Heart left ventricle (tissue), 16 donors: ENCODE data around the gene IFIT2. TPM values are rescaled to one million over a fixed set of nuclear protein-coding genes. Genes with fewer than 3 reads are reported as not detected.
A peak's percentile ranks its signal among the peaks of the same experiment; 100 is the strongest.

ENCODE experiments used
- ATAC-seq, 4 donors: fragments of 200-7000 bp; cut with Tn5 transposase; one replicate each; pipeline ENCODE4 v1.9.1; 2020 to 2022; ENCODE audit warnings: moderate library complexity in 4 of 4, mild to moderate bottlenecking in 3 of 4, moderate number of reproducible peaks in 1 of 4
- DNase-seq, 5 donors: peaks; one replicate each; pipeline ENCODE4 v3.0.0-alpha.2; 2020
- H3K27ac ChIP-seq, 12 donors: fragments of 200-600 bp; sonication (generic) in 4 of 12; one replicate each; pipeline versions ENCODE4 v1.5.0 to v1.8.0; 2016 to 2022; ENCODE audit warnings: mild to moderate bottlenecking in 2 of 12
- H3K27me3 ChIP-seq, 9 donors: fragments of 200-600 bp; sonication (generic) in 2 of 9; one replicate each; pipeline versions ENCODE4 v1.5.1 to v1.8.0; 2016 to 2022; ENCODE audit warnings: mild to moderate bottlenecking in 3 of 9
- H3K36me3 ChIP-seq, 9 donors: fragments of 200-600 bp; sonication (generic) in 2 of 9; one replicate each; pipeline versions ENCODE4 v1.5.0 to v1.8.0; 2018 to 2022; ENCODE audit warnings: mild to moderate bottlenecking in 2 of 9
- H3K4me1 ChIP-seq, 12 donors: fragments of 200-600 bp; sonication (generic) in 4 of 12; one replicate each; pipeline versions ENCODE4 v1.5.0 to v1.8.0; 2016 to 2022; ENCODE audit warnings: mild to moderate bottlenecking in 3 of 12
- H3K4me3 ChIP-seq, 12 donors: fragments of 200-600 bp; sonication (generic) in 4 of 12; one replicate each; pipeline versions ENCODE4 v1.5.0 to v1.8.0; 2017 to 2022; ENCODE audit warnings: mild to moderate bottlenecking in 9 of 12, moderate library complexity in 4 of 12
- H3K9me3 ChIP-seq, 12 donors: fragments of 200-600 bp; sonication (generic) in 4 of 12; one replicate each; pipeline versions ENCODE4 v1.5.0 to v1.8.0; 2016 to 2022; ENCODE audit warnings: mild to moderate bottlenecking in 1 of 12
- POLR2A ChIP-seq, 2 donors: fragments of 450-650 bp; IDR thresholded peaks; one replicate each; pipeline ENCODE4 v1.6.1; 2017; ENCODE audit warnings: antibody characterized with exemption in 2 of 2, mild to moderate bottlenecking in 2 of 2, moderate library complexity in 2 of 2
- WGBS, 4 donors: extraction: QIAGEN DNeasy Blood & Tissue Kit in 2 of 4; methylation state at CpG; one replicate each; pipeline versions ENCODE4 v1.1.5 to v1.1.7; 2013 to 2018; 5-methylcytosine and 5-hydroxymethylcytosine counted together
- intact Hi-C, 10 donors: fragments of 100-400 bp; cut with DNase I; formaldehyde crosslinking; loops; one replicate each; pipeline versions ENCODE4 v1.11.1 to v1.14.2; 2022
- polyA plus RNA-seq, 2 donors: library from polyadenylated mRNA; stranded (reverse); fragments of 200-250 nt; gene quantifications; one replicate each; pipeline ENCODE4 v1.2.3, GENCODE V29; 2013
- total RNA-seq, 9 donors: library from RNA; depleted of rRNA in 2 of 9; stranded (reverse); fragments of >200 nt in 2 of 9; fragmentation: NEBNext Ultra II Directional in 3 of 9; extraction: Animal tissue kit (Norgen Biotek cat#: 25700) in 3 of 9; gene quantifications; one replicate each; pipeline versions ENCODE4 v1.1.0 to v1.2.4, GENCODE V29; 2016 to 2023
- TF ChIP-seq, protein P1 (sequence below), 12 donors: fragments of 200-600 bp; sonication (generic) in 4 of 12; IDR thresholded peaks; one replicate each; pipeline versions ENCODE4 v1.5.0 to v1.8.0; 2018 to 2022; ENCODE audit warnings: antibody characterized with exemption in 12 of 12, mild to moderate bottlenecking in 5 of 12
- donor health status: ischemic (EF 13 %, LVEDD 7.1; RV severe dilation, severe dysfunction).
- donor health status: healthy with polysubstance abuse.
- donor health status: DM: no; HTN: yes; CAD: no.
- donor health status: DM: no; HTN: no; CAD: no.
- donor health status: ischemic (EF 25% LVEDD 6.9; RV normal size, moderate dysfunction).
- donor health status: ischemic (EF 25% LVEDD 5.7; RV mildly dilated, moderate dysfunction).
- donor health status: healthy.
- donor health status: DM: yes; HTN: yes; CAD: no.
- donor health status: ischemic (EF 35%, LVEDD 5.7; RV mildly dilated, moderate dysfunction).
- donor health status: nonischemic (EF 11% LVEDD 7.7; RV severe dilation, severe dysfunction).
- donor health status: DM: yes; HTN: yes; CAD: no.
- donor health status: PGD.
- donor health status: ischemic (EF 29% LVEDD 5.4; RV normal size, mild dysfunction).
- donor health status: nonischemic (EF 23%, LVEDD 6.1; RV moderate dilation, normal function).

IFIT2 gene
- total and polyA plus RNA-seq, 11 donors: 2.1 to 30.2 (median 3.6) TPM

DNA sequence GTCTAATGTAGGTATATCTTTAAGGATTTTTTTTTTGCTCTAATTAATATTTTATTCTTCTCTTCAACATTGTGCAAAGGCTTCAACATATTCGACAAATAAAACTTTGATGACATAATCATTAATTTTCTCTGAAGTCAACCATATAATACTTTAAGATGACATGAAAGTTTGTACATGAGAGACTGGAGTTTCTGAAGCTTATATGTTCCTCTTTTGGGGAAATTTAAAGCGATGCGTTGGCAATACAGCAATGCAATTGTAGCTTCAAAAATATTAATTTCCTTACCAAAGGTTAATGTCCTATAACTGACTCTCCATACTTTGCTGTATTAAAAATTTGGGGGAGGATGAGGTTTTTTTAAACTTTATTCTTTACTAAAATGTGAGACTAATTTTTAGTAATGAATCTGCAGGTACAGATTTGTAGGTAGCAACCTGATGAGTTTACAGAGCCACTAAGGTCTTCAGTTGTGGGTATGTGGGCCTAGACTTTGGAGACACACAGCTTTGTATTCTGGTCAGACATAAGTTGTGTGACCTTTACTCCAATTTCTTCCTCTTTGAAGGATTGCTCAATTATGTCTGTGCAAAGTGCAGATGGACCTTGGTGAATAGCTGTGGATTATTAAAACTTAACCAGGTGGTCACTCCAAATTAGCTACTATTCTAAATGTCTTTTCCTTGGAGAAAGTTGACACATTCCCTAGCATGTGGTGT is 32.3 kb upstream of the IFIT2 start:
- H3K4me1 ChIP-seq: peaks cover 0 to 20% (median 9%) of the 10 kb centered on the region in 12 donors
- TF ChIP-seq POLR2A (IDR thresholded peaks at IDR 0.05): no peak
- TF ChIP-seq, protein P1, sequence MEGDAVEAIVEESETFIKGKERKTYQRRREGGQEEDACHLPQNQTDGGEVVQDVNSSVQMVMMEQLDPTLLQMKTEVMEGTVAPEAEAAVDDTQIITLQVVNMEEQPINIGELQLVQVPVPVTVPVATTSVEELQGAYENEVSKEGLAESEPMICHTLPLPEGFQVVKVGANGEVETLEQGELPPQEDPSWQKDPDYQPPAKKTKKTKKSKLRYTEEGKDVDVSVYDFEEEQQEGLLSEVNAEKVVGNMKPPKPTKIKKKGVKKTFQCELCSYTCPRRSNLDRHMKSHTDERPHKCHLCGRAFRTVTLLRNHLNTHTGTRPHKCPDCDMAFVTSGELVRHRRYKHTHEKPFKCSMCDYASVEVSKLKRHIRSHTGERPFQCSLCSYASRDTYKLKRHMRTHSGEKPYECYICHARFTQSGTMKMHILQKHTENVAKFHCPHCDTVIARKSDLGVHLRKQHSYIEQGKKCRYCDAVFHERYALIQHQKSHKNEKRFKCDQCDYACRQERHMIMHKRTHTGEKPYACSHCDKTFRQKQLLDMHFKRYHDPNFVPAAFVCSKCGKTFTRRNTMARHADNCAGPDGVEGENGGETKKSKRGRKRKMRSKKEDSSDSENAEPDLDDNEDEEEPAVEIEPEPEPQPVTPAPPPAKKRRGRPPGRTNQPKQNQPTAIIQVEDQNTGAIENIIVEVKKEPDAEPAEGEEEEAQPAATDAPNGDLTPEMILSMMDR (IDR thresholded peaks at IDR 0.05): no peak
- DNase-seq (no peak), ATAC-seq (peak in 1 of 4 donors; percentile 67)
- intact Hi-C loops: loop anchor here in 1 of 10 donors (5.0 kb wide), 1 partner anchor 43 kb away; no protein-coding TSS in a partner anchor
- 93 to 98% (median 96%) methylated on average over 3 of the region's 3 CpGs for WGBS, 4 donors
- H3K36me3 ChIP-seq: no peaks in the 10 kb centered on the region
- no peak overlapping the region for H3K4me3 ChIP-seq
- H3K9me3 ChIP-seq: no peaks in the 10 kb centered on the region
- no peak overlapping the region for H3K27ac ChIP-seq
- no peaks in the 10 kb centered on the region for H3K27me3 ChIP-seq

DNA sequence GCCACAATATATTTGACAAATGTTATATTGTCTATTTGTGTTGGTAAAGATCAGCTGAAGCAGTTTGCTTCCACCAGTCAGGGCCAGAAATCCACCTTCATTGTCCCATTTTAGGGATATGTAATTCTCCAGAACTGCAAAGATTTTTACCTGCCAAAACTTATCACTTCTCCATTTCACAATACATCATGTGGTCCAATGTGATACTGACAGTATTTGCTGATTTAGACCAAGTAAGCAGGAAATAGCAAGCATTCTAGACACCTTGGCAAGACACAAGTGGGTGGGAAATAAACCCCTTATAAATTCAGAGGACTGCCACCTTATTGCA is 31.7 kb upstream of the IFIT2 start:
- no peaks in the 10 kb centered on the region for H3K36me3 ChIP-seq
- no peak overlapping the region for H3K27ac ChIP-seq
- DNase-seq: no peak
- no peak for TF ChIP-seq POLR2A (IDR thresholded peaks at IDR 0.05)
- TF ChIP-seq, protein P1 (IDR thresholded peaks at IDR 0.05): no peak
- H3K9me3 ChIP-seq: no peaks in the 10 kb centered on the region
- H3K4me3 ChIP-seq: no peak overlapping the region
- no peaks in the 10 kb centered on the region for H3K27me3 ChIP-seq
- H3K4me1 ChIP-seq: peaks cover 0 to 20% (median 9%) of the 10 kb centered on the region in 12 donors
- no peak for ATAC-seq
- intact Hi-C loops: loop anchor here in 1 of 10 donors (5.0 kb wide), 1 partner anchor 42 kb away; no protein-coding TSS in a partner anchor

DNA sequence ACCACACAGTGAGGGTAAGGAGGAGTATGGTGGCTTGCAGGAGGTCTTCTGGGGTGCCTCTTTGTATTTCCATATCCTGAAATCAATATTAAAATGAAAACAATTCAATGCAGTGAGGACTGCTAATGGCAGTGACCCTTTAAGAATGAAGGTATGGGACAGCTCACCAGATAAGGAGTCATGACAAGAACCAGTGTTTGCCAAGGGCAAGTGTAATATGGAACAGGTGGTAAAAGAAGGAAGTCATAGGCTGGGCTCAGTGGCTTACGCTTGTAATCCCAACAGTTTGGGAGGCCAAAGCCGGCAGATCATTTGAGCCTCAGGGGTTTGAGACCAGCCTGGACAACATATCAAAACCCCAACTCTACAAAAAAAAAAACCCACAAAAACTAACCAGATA is 30.3 kb upstream of the IFIT2 start:
- H3K4me3 ChIP-seq: no peak overlapping the region
- TF ChIP-seq POLR2A (IDR thresholded peaks at IDR 0.05): no peak
- TF ChIP-seq, protein P1 (IDR thresholded peaks at IDR 0.05): no peak
- no peak for DNase-seq

DNA sequence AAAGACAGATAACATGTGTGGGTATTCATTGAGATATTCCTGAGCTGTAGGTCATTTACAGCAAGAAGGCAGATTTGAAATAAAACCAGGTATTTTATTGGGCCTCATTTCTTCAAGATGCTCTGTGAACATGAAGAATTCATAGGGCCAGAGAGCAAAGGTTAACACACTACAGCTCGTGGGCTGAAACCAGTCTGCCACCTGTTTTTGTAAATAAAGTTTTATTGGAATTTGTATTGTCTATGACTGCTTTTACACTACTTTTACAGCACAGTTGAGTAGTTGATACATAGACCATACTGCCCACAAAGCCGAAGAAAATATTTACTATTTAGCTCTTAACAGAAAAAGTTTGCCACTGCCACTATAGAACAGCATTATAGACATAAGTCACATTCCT is 28.2 kb upstream of the IFIT2 start:
- Histone ChIP-seq H3K9me3 (no peaks in the 10 kb centered on the region), H3K36me3 (no peaks in the 10 kb centered on the region), H3K27me3 (no peaks in the 10 kb centered on the region), H3K27ac (no peak overlapping the region), H3K4me1 (peaks cover 3 to 32% (median 13%) of the 10 kb centered on the region in 12 donors), H3K4me3 (no peak overlapping the region)
- DNase-seq: no peak
- intact Hi-C loops: loop anchor here in 1 of 10 donors (5.0 kb wide), 1 partner anchor 39 kb away; no protein-coding TSS in a partner anchor
- TF ChIP-seq POLR2A (IDR thresholded peaks at IDR 0.05): no peak
- TF ChIP-seq, protein P1 (IDR thresholded peaks at IDR 0.05): no peak
- no peak for ATAC-seq
- WGBS, 4 donors: 48 to 98% (median 83%) methylated on average over 2 of the region's 2 CpGs

More for the DNA sequence above, 30.3 kb upstream of the IFIT2 start:
- intact Hi-C loops: loop anchor here in 1 of 10 donors (5.0 kb wide), 1 partner anchor 41 kb away; no protein-coding TSS in a partner anchor
- Histone ChIP-seq H3K9me3 (no peaks in the 10 kb centered on the region), H3K4me1 (peaks cover 0 to 22% (median 8%) of the 10 kb centered on the region in 12 donors), H3K27ac (no peak overlapping the region), H3K36me3 (no peaks in the 10 kb centered on the region), H3K27me3 (no peaks in the 10 kb centered on the region)
- 94 to 100% (median 99%) methylated on average over 2 of the region's 2 CpGs for WGBS, 4 donors
- no peak for ATAC-seq
